ENCODE measurements around the gene WIZ. TPM values are rescaled to one million over a fixed set of nuclear protein-coding genes. Genes with fewer than 3 reads are reported as not detected.

WIZ gene
- total RNA-seq, result 10 to 100 TPM; 39.1 to 44.9 (median 41.0) TPM

DNA sequence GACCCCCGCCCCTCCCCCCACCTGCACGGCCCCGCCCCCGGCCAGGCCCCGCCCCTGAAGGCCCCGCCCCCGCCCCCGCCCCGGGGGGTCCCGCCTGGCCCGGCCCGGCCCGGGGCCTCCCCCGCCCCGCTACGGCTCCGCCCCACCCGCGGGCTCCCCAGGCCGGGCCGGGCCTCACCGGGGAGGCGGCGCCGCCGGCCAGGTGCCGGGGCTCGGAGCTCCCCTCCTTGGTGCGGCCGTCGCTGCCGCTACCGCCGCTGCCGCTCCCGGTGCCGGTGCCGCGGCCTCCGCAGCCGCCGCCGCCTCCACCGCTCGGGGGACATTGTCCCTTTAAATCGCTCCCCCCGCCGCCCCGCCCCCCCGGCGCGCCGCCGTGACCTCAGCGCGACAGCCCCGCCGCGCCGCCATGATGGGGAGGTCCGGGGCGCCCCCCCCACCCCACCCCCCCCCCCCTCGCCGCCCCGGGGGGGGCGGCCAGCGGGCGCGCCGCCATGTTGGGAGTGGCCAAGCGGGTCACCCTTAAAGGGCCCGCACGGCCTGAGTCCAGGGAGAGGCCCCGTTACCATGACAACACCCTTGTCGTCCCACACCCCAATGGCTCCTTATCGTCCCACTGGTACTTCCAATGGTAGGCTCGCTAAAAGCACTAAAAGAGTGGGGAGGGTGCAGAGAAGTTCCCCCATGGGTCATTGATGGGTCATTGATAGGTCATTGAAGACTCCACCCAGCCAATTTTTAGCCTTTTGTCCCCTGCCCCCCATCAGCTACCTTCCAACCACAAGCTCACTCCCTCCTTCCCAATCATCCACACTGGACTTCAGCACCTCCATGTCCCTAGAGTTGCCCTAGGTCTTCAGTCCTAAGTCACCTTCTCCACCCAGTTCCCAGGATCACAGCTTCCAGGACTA is at the start of gene WIZ:
WIZ (minus strand) TSS at position 337 of the 908 bp plus-strand sequence. CDS start 1,649 bp downstream, outside the sequence.
- H3K27ac ChIP-seq, result peak within 1 kb of the TSS; percentile 83
- no peaks in the 10 kb centered on the region for H3K27me3 ChIP-seq
- H3K9me3 ChIP-seq, result no peaks in the 10 kb centered on the region
- DNase-seq (ENCODE audit: low spot score in 2 of 2), result peak; percentile 90 to 91
- TF ChIP-seq POLR2A (IDR thresholded peaks at IDR 0.05) (no peak), EP300 (IDR thresholded peaks at IDR 0.05) (no peak), POLR2AphosphoS5 (IDR thresholded peaks at IDR 0.05) (no peak)
- TF ChIP-seq, protein P1, sequence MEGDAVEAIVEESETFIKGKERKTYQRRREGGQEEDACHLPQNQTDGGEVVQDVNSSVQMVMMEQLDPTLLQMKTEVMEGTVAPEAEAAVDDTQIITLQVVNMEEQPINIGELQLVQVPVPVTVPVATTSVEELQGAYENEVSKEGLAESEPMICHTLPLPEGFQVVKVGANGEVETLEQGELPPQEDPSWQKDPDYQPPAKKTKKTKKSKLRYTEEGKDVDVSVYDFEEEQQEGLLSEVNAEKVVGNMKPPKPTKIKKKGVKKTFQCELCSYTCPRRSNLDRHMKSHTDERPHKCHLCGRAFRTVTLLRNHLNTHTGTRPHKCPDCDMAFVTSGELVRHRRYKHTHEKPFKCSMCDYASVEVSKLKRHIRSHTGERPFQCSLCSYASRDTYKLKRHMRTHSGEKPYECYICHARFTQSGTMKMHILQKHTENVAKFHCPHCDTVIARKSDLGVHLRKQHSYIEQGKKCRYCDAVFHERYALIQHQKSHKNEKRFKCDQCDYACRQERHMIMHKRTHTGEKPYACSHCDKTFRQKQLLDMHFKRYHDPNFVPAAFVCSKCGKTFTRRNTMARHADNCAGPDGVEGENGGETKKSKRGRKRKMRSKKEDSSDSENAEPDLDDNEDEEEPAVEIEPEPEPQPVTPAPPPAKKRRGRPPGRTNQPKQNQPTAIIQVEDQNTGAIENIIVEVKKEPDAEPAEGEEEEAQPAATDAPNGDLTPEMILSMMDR (IDR thresholded peaks at IDR 0.05), result no peak
- peak within 1 kb of the TSS; percentile 79 for H3K4me3 ChIP-seq
- peaks cover 26% of the 10 kb centered on the region for H3K4me1 ChIP-seq
- WGBS, result 2% methylated on average over 18 of the region's 77 CpGs
- no peaks in the 10 kb centered on the region for H3K36me3 ChIP-seq

DNA sequence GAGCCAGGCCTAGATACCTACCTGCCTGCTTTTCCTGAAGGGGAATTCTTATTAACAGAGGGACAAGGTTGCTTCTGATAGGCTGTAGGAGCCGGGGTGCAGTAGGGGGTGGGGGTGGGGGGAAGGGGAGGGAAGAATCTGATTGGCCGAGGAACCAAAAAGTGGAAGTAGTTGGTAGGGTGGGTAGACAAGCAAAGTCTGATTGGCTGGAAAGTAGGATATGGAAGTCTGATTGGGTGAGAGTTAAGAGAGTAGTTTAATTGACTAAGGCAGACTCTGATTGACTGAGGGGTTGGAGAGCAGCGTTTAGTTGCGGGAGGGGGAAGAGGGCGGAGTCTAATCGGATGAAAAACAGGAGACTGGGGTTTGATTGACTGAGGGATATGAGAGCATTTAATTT is 49.2 kb upstream of the WIZ start:
- DNase-seq (ENCODE audit: low spot score in 2 of 2), result no peak
- TF ChIP-seq EP300 (IDR thresholded peaks at IDR 0.05) (no peak), POLR2A (IDR thresholded peaks at IDR 0.05) (no peak)
- WGBS, result 54% methylated on average over 6 of the region's 6 CpGs
- no peaks in the 10 kb centered on the region for H3K36me3 ChIP-seq
- H3K4me1 ChIP-seq, result no peaks in the 10 kb centered on the region
- no peak overlapping the region for H3K4me3 ChIP-seq
- no peak overlapping the region for H3K27ac ChIP-seq
- peaks cover 10% of the 10 kb centered on the region for H3K27me3 ChIP-seq
- no peaks in the 10 kb centered on the region for H3K9me3 ChIP-seq

DNA sequence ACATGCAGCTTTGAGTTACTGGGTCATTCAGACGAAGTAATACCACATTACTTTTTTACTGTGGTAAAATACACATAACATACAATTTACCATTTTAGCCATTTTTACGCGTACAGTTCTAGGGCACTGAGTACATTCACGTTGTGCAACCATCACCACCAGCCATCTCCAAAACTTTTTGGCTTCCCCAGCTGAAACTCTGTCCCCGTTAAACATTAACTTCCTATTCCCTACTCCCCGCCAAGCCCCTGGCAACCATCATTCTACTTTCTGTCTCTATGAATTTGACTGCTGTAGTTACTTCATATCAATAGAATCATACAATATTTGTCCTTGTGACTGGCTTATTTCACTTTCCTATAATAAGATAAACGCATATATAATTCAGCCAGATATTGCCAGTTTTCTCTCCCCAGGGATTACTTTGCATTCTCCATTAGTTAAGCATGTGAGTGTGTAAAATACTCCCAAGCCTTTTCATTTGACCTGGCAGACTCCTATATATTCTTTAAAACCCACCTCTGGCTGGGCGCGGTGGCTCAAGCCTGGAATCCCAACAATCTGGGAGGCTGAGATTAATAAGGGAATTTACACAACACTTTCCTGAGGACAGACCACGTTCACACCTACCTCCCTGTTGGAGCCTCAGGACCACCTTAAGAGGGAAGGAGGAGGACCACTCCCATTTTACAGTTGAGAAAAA is 48.6 kb upstream of the WIZ start:
- no peaks in the 10 kb centered on the region for H3K4me1 ChIP-seq
- DNase-seq (ENCODE audit: low spot score in 2 of 2), result no peak
- no peak overlapping the region for H3K4me3 ChIP-seq
- TF ChIP-seq POLR2AphosphoS5 (IDR thresholded peaks at IDR 0.05) (no peak), POLR2A (IDR thresholded peaks at IDR 0.05) (no peak), EP300 (IDR thresholded peaks at IDR 0.05) (no peak)
- TF ChIP-seq, protein P1 (IDR thresholded peaks at IDR 0.05), result no peak
- H3K9me3 ChIP-seq, result no peaks in the 10 kb centered on the region
- H3K27me3 ChIP-seq, result peaks cover 10% of the 10 kb centered on the region
- 78% methylated on average over 10 of the region's 10 CpGs for WGBS
- no peak overlapping the region for H3K27ac ChIP-seq
- H3K36me3 ChIP-seq, result no peaks in the 10 kb centered on the region

- H3K4me3 ChIP-seq, result no peak overlapping the region
- peaks cover 4% of the 10 kb centered on the region for H3K27me3 ChIP-seq
- H3K27ac ChIP-seq, result no peak overlapping the region
- H3K9me3 ChIP-seq, result no peaks in the 10 kb centered on the region
- TF ChIP-seq POLR2AphosphoS5 (IDR thresholded peaks at IDR 0.05) (no peak), POLR2A (IDR thresholded peaks at IDR 0.05) (no peak), EP300 (IDR thresholded peaks at IDR 0.05) (no peak)
- TF ChIP-seq, protein P1 (IDR thresholded peaks at IDR 0.05), result no peak
- no peak for DNase-seq (ENCODE audit: low spot score in 2 of 2)
- no peaks in the 10 kb centered on the region for H3K4me1 ChIP-seq
- WGBS, result 77% methylated on average over 1 of the region's 1 CpG
- no peaks in the 10 kb centered on the region for H3K36me3 ChIP-seq
These were observed 45.4 kb upstream of the WIZ start for GRCh38 chr19:15495151-15495550.

DNA sequence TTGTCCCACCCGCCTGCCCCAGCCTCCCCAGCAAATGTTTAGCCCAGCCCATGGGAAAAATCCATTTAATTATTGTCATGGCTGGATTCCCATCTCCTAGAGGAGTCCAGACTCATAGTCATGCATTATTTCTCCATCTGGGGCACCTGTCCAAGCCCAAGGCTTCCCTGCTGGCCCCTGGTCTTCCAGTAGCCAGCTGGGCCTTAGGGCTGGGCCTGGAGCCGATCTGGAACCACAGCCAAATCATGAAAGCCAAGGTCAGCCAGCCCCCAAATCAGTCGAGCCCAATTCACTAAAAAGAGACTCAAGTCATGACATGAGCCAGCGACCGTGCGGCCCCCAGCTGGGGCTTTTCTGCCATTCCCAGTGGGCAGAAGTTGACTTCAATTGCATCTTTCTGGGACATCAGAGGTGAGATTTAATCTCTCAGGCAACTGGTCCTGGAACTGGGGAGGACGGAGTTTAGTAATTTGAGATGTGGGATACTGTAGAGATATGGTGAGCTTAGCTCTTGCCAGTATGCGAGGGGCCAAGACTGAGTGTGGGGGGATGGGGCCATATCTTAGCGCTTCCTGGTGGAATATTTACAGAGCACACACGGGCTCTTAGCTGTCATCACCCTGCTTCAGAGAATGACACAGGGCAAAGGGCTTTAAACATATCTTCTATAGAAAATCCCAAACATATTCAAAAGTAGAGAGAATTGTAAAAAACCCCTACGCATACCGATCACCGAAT is 38.9 kb upstream of the WIZ start:
- H3K27me3 ChIP-seq, result no peaks in the 10 kb centered on the region
- no peaks in the 10 kb centered on the region for H3K36me3 ChIP-seq
- WGBS, result 69% methylated on average over 13 of the region's 13 CpGs
- TF ChIP-seq POLR2A (IDR thresholded peaks at IDR 0.05) (no peak), POLR2AphosphoS5 (IDR thresholded peaks at IDR 0.05) (no peak), EP300 (IDR thresholded peaks at IDR 0.05) (no peak)
- TF ChIP-seq, protein P1 (IDR thresholded peaks at IDR 0.05), result no peak
- H3K9me3 ChIP-seq, result no peaks in the 10 kb centered on the region
- no peak overlapping the region for H3K4me3 ChIP-seq
- H3K27ac ChIP-seq, result no peak overlapping the region
- no peak for DNase-seq (ENCODE audit: low spot score in 2 of 2)
- H3K4me1 ChIP-seq, result no peaks in the 10 kb centered on the region

Measured in suprapubic skin (tissue), 4 donors.